ENCODE data around the gene TYMP. TPM values are rescaled to one million over a fixed set of nuclear protein-coding genes. Genes with fewer than 3 reads are reported as not detected.

The TYMP gene
- total RNA-seq (2021): 0.58 and 0.98 TPM in 2 replicates
- percentile 25 among the genes with signal in this experiment for Bru-seq, nascent RNA
- BruChase-seq, experiment 1, labeled RNA remaining after a 2-hour chase: percentile 14 among the genes with signal in this experiment
- percentile 11 among the genes with signal in this experiment for BruChase-seq, experiment 2, labeled RNA remaining after a 6-hour chase
- long read RNA-seq, partial matches to known transcripts: 4 of 10 reads
- long read RNA-seq, other reads (novel, unspliced or antisense): 4 of 10 reads

- ChIA-PET POLR2A (ENCODE audit: low non-redundant PET) (interaction anchor here (0.6 kb wide), 1 partner anchor 18 kb away, joined by 6 read pairs; no protein-coding TSS in a partner anchor), CTCF (no interaction called here)
- BruUV-seq (replicated peaks): no TSS peak
- H3K27me3 ChIP-seq (replicated peaks; ENCODE audit: insufficient read depth, low read depth, low read length, poor library complexity): peaks cover 23% of the 10 kb centered on the region
- no peak for TF ChIP-seq EZH2 (IDR thresholded peaks at IDR 0.05; ENCODE audit: borderline replicate concordance, low read depth, low read length, poor library complexity, severe bottlenecking)
- no peak for TF ChIP-seq CTCF (conservative IDR thresholded peaks at IDR 0.05; ENCODE audit: low read depth, low read length)
- H3K9me3 ChIP-seq (ENCODE audit: low read depth, low read length, poor library complexity, severe bottlenecking): no peaks in the 10 kb centered on the region
- peaks cover 22% of the 10 kb centered on the region for H3K4me1 ChIP-seq (ENCODE audit: insufficient read depth, low read length, poor library complexity, severe bottlenecking)
- H3K27ac ChIP-seq (ENCODE audit: low read depth, low read length, poor library complexity, severe bottlenecking): no peak within 1 kb of the TSS
- no peak for DNase-seq (ENCODE audit: low spot score)
- H3K36me3 ChIP-seq (ENCODE audit: insufficient read depth, low read length, poor library complexity, severe bottlenecking): no peaks in the 10 kb centered on the region
- intact Hi-C loops (cut with micrococcal nuclease; ENCODE audit: unreplicated experiment): no loop called here
- peak within 1 kb of the TSS; percentile 46 for H3K4me3 ChIP-seq (ENCODE audit: low read depth, low read length, poor library complexity, severe bottlenecking)
Observed at GRCh38 chr22:50529897-50530579, at the start of gene TYMP. TYMP (minus strand) TSS chr22:50530012; CDS start chr22:50529709, 303 bp downstream.

- BruUV-seq (replicated peaks): no TSS peak
- Histone ChIP-seq H3K4me3 (ENCODE audit: low read depth, low read length, poor library complexity, severe bottlenecking) (no peak overlapping the region), H3K36me3 (ENCODE audit: insufficient read depth, low read length, poor library complexity, severe bottlenecking) (no peaks in the 10 kb centered on the region), H3K27ac (ENCODE audit: low read depth, low read length, poor library complexity, severe bottlenecking) (no peak overlapping the region), H3K9me3 (ENCODE audit: low read depth, low read length, poor library complexity, severe bottlenecking) (no peaks in the 10 kb centered on the region), H3K4me1 (ENCODE audit: insufficient read depth, low read length, poor library complexity, severe bottlenecking) (no peaks in the 10 kb centered on the region), H3K27me3 (replicated peaks; ENCODE audit: insufficient read depth, low read depth, low read length, poor library complexity) (no peaks in the 10 kb centered on the region)
- TF ChIP-seq CTCF (conservative IDR thresholded peaks at IDR 0.05; ENCODE audit: low read depth, low read length) (no peak), EZH2 (IDR thresholded peaks at IDR 0.05; ENCODE audit: borderline replicate concordance, low read depth, low read length, poor library complexity, severe bottlenecking) (no peak)
- ChIA-PET POLR2A (ENCODE audit: low non-redundant PET) (no interaction called here), CTCF (interaction anchor here (0.9 kb wide), 1 partner anchor 49 kb away, joined by 5 read pairs; the partner anchor contains the start of gene ARSA)
- intact Hi-C loops (cut with micrococcal nuclease; ENCODE audit: unreplicated experiment): no loop called here
- DNase-seq (ENCODE audit: low spot score): no peak
Observed at GRCh38 chr22:50578776-50579310, 49.0 kb upstream of the TYMP start.

- Histone ChIP-seq H3K36me3 (ENCODE audit: insufficient read depth, low read length, poor library complexity, severe bottlenecking) (no peaks in the 10 kb centered on the region), H3K27me3 (replicated peaks; ENCODE audit: insufficient read depth, low read depth, low read length, poor library complexity) (no peaks in the 10 kb centered on the region), H3K9me3 (ENCODE audit: low read depth, low read length, poor library complexity, severe bottlenecking) (no peaks in the 10 kb centered on the region), H3K4me3 (ENCODE audit: low read depth, low read length, poor library complexity, severe bottlenecking) (no peak within 1 kb of the TSS), H3K4me1 (ENCODE audit: insufficient read depth, low read length, poor library complexity, severe bottlenecking) (no peaks in the 10 kb centered on the region), H3K27ac (ENCODE audit: low read depth, low read length, poor library complexity, severe bottlenecking) (no peak within 1 kb of the TSS)
- no TSS peak for BruUV-seq (replicated peaks)
- TF ChIP-seq EZH2 (IDR thresholded peaks at IDR 0.05; ENCODE audit: borderline replicate concordance, low read depth, low read length, poor library complexity, severe bottlenecking) (no peak), CTCF (conservative IDR thresholded peaks at IDR 0.05; ENCODE audit: low read depth, low read length) (no peak)
- intact Hi-C loops (cut with micrococcal nuclease; ENCODE audit: unreplicated experiment): no loop called here
- ChIA-PET POLR2A (ENCODE audit: low non-redundant PET) (no interaction called here), CTCF (interaction anchor here (0.9 kb wide), 1 partner anchor 50 kb away, joined by 5 read pairs; the partner anchor contains the start of gene ARSA)
- no peak for DNase-seq (ENCODE audit: low spot score)
Observed at GRCh38 chr22:50577987-50578775, 48.4 kb upstream of the TYMP start, which contains the start of gene CPT1B. CPT1B (minus strand) TSS chr22:50578427; CDS start chr22:50577915, 512 bp downstream.
